T-cell (primary cell): ENCODE results near the gene ACSS3. TPM values are rescaled to one million over a fixed set of nuclear protein-coding genes. Genes with fewer than 3 reads are reported as not detected.

ENCODE experiments used
- ATAC-seq, 4 experiments: fragments of 200-7000 bp in 3 of 4; fragments of 150-1000 bp in 1 of 4; cut with Tn5 transposase; replicated peaks in 1 of 4; 1 replicate in 3 of 4; 2 replicates in 1 of 4; pipeline ENCODE4 v1.10.0; 2021; ENCODE audit warnings: moderate library complexity in 3 of 4, mild to moderate bottlenecking in 2 of 4, moderate number of reproducible peaks in 1 of 4
- CTCF ChIA-PET, 2 donors: fragments of 300-600 bp; sonication (Branson Sonifier 250); formaldehyde crosslinking; loops; one replicate each; lab custom pipeline; 2022; ENCODE audit warnings: antibody characterized with exemption in 2 of 2; lab: Charles Lee
- POLR2A ChIA-PET, 2 donors: fragments of 300-600 bp; sonication (Branson Sonifier 250); formaldehyde crosslinking; loops; one replicate each; lab custom pipeline; 2022; ENCODE audit warnings: antibody characterized with exemption in 2 of 2; lab: Charles Lee
- DNase-seq, 35 experiments: peaks; one replicate each; pipeline versions ENCODE4 v3.0.0 to v3.0.0-alpha.2; 2013 to 2023
- H3K27ac ChIP-seq: one replicate; pipeline ENCODE4 v1.5.1; 2013; ENCODE audit warnings: low read length
- H3K27me3 ChIP-seq, 2 experiments: replicated peaks in 1 of 2; 1 replicate in 1 of 2; 2 replicates in 1 of 2; pipeline versions ENCODE4 v1.6.1 to v1.7.0; 2013; ENCODE audit warnings: low read length in 1 of 2, mixed read lengths in 1 of 2; ENCODE audit not compliant: control insufficient read depth in 2 of 2, insufficient read depth in 2 of 2; ENCODE audit errors: extremely low read depth in 1 of 2
- H3K36me3 ChIP-seq, 2 donors: 1 replicate in 1 of 2; 2 replicates in 1 of 2; pipeline versions ENCODE4 v1.6.1 to v1.7.0; 2013; ENCODE audit warnings: low read length in 1 of 2; ENCODE audit not compliant: control insufficient read depth in 2 of 2, insufficient read depth in 1 of 2; ENCODE audit errors: extremely low read depth in 1 of 2
- H3K4me1 ChIP-seq, 2 experiments: 1 replicate in 1 of 2; 2 replicates in 1 of 2; pipeline versions ENCODE4 v1.6.1 to v1.7.0; 2013; ENCODE audit warnings: low read length in 2 of 2, mixed read lengths in 1 of 2; ENCODE audit not compliant: insufficient read depth in 2 of 2, control insufficient read depth in 1 of 2; ENCODE audit errors: extremely low read depth in 1 of 2
- H3K4me3 ChIP-seq, 2 donors: 1 replicate in 1 of 2; 2 replicates in 1 of 2; pipeline versions ENCODE4 v1.5.1 to v1.7.0; 2013; ENCODE audit warnings: mild to moderate bottlenecking in 2 of 2, low read length in 1 of 2, moderate library complexity in 1 of 2; ENCODE audit not compliant: control insufficient read depth in 1 of 2; ENCODE audit errors: extremely low read depth in 1 of 2
- H3K9me3 ChIP-seq: 2 replicates; pipeline ENCODE4 v1.7.0; 2013
- H3K27ac Mint-ChIP-seq, 2 donors: one replicate each; pipeline ENCODE4 v1.8.0; 2020 to 2021; ENCODE audit warnings: mild to moderate bottlenecking in 2 of 2, mixed read lengths in 2 of 2
- H3K27me3 Mint-ChIP-seq, 2 donors: one replicate each; pipeline ENCODE4 v1.8.0; 2021 to 2022; ENCODE audit warnings: mixed read lengths in 2 of 2
- H3K36me3 Mint-ChIP-seq: one replicate; pipeline ENCODE4 v1.8.0; 2021; ENCODE audit warnings: mixed read lengths
- H3K4me1 Mint-ChIP-seq, 3 donors: one replicate each; pipeline ENCODE4 v1.8.0; 2020 to 2022; ENCODE audit warnings: mixed read lengths in 3 of 3, mild to moderate bottlenecking in 1 of 3
- H3K4me3 Mint-ChIP-seq, 3 donors: one replicate each; pipeline ENCODE4 v1.8.0; 2020 to 2022; ENCODE audit warnings: mild to moderate bottlenecking in 3 of 3, mixed read lengths in 3 of 3, moderate library complexity in 3 of 3
- H3K9me3 Mint-ChIP-seq, 3 donors: one replicate each; pipeline ENCODE4 v1.8.0; 2020 to 2022; ENCODE audit warnings: mixed read lengths in 3 of 3
- WGBS: methylation state at CpG from one replicate; pipeline ENCODE4 v1.1.5; 2013; ENCODE audit warnings: missing lambda C conversion rate; ENCODE audit not compliant: insufficient coverage; 5-methylcytosine and 5-hydroxymethylcytosine counted together
- total RNA-seq, 35 experiments: library from RNA in 6 of 35; stranded (reverse) in 6 of 35; fragments of 120-200 nt in 1 of 35; gene quantifications; one replicate each; pipeline versions ENCODE4 v1.2.1 to v1.2.4 and lab custom pipeline; 2013 to 2026

The ACSS3 gene
- total RNA-seq, 5 donors from 2014 or later (not counting 1 experiment from before 2014, with no cell fraction given), result 0.13 to 0.41 TPM; not detected in 3

- Histone ChIP-seq H3K4me3 (no peak overlapping the region), H3K4me1 (no peaks in the 10 kb centered on the region), H3K27me3 (no peaks in the 10 kb centered on the region), H3K9me3 (no peaks in the 10 kb centered on the region), H3K36me3 (no peaks in the 10 kb centered on the region), H3K27ac (no peak overlapping the region)
- H3K27ac Mint-ChIP-seq, result no peak overlapping the region
- no peak overlapping the region for H3K4me3 Mint-ChIP-seq
- no peaks in the 10 kb centered on the region for H3K36me3 Mint-ChIP-seq
- ATAC-seq (no peak), DNase-seq (no peak)
- no peaks in the 10 kb centered on the region for H3K27me3 Mint-ChIP-seq
- ChIA-PET CTCF (no interaction called here), POLR2A (no interaction called here)
- H3K4me1 Mint-ChIP-seq, result no peaks in the 10 kb centered on the region
- H3K9me3 Mint-ChIP-seq, result peaks cover 0 to 9% (median 5%) of the 10 kb centered on the region in 3 donors
- 20% methylated on average over 1 of the region's 3 CpGs for WGBS
These were observed 125.9 kb downstream of the ACSS3 start for GRCh38 chr12:81203671-81204204.

DNA sequence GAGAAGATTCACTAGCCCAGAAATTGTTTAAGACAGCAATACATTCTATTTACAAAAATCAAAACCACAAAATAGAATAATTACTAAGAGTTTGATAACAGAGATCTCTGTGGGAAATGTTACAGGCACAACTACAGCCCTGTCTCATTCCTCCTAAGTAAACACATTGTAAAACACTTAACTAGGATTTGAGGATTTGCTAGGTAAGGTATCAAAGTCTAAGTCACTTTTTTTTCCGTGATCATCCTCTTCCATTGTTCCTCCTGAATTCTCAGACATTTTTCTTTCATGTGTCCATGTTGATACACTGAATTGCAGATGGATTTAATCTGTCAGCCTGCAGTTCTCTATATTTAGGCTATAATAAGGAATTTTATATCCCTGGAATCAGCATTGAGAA is 127.5 kb downstream of the ACSS3 start:
- no peaks in the 10 kb centered on the region for H3K4me1 ChIP-seq
- Mint-ChIP-seq H3K27me3 (no peaks in the 10 kb centered on the region), H3K4me1 (no peaks in the 10 kb centered on the region), H3K27ac (no peak overlapping the region), H3K36me3 (no peaks in the 10 kb centered on the region), H3K4me3 (no peak overlapping the region), H3K9me3 (peaks cover 0 to 9% (median 5%) of the 10 kb centered on the region in 3 donors)
- H3K9me3 ChIP-seq, result no peaks in the 10 kb centered on the region
- no peak overlapping the region for H3K4me3 ChIP-seq
- ChIA-PET CTCF (no interaction called here), POLR2A (no interaction called here)
- no peaks in the 10 kb centered on the region for H3K36me3 ChIP-seq
- DNase-seq, result no peak
- H3K27me3 ChIP-seq, result no peaks in the 10 kb centered on the region
- H3K27ac ChIP-seq, result no peak overlapping the region
- ATAC-seq, result no peak
- WGBS, result no CpG with 5 or more reads among the region's 1 CpG

- ATAC-seq, result no peak
- peaks cover 0 to 9% (median 5%) of the 10 kb centered on the region in 3 donors for H3K9me3 Mint-ChIP-seq
- WGBS, result 80% methylated on average over 1 of the region's 2 CpGs
- no peak overlapping the region for H3K27ac Mint-ChIP-seq
- H3K4me1 Mint-ChIP-seq, result no peaks in the 10 kb centered on the region
- H3K27me3 Mint-ChIP-seq, result no peaks in the 10 kb centered on the region
- H3K27me3 ChIP-seq, result no peaks in the 10 kb centered on the region
- ChIA-PET CTCF (no interaction called here), POLR2A (no interaction called here)
- H3K4me1 ChIP-seq, result no peaks in the 10 kb centered on the region
- DNase-seq, result no peak
- H3K27ac ChIP-seq, result no peak overlapping the region
- H3K36me3 Mint-ChIP-seq, result no peaks in the 10 kb centered on the region
- H3K9me3 ChIP-seq, result no peaks in the 10 kb centered on the region
- H3K36me3 ChIP-seq, result no peaks in the 10 kb centered on the region
- H3K4me3 Mint-ChIP-seq, result no peak overlapping the region
- no peak overlapping the region for H3K4me3 ChIP-seq
These were observed 128.6 kb downstream of the ACSS3 start for GRCh38 chr12:81206429-81206828.

DNA sequence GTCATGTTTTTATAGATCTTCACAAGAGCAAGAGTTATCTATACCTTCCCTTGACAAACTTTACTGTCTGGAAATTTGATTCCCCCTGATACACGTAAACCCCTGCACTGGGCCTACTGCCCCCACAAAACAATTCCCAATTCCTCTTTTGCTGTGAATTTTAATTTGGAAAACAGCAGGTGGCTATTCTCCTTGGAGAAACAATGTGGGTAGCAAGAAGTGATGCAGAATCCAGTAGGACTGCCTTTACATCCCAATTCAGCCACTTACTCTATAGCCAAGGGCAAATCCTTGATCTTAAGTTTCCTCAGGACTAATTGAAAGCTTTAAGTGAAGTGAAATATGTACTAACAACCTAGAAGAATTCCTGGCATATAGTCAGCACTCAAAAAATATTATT is 129.3 kb downstream of the ACSS3 start:
- Histone ChIP-seq H3K4me3 (no peak overlapping the region), H3K27ac (no peak overlapping the region), H3K4me1 (no peaks in the 10 kb centered on the region), H3K36me3 (no peaks in the 10 kb centered on the region), H3K9me3 (no peaks in the 10 kb centered on the region), H3K27me3 (no peaks in the 10 kb centered on the region)
- ChIA-PET CTCF (no interaction called here), POLR2A (no interaction called here)
- ATAC-seq (no peak), DNase-seq (no peak)
- Mint-ChIP-seq H3K4me3 (no peak overlapping the region), H3K27me3 (no peaks in the 10 kb centered on the region), H3K27ac (no peak overlapping the region), H3K4me1 (no peaks in the 10 kb centered on the region), H3K9me3 (peaks cover 5 to 9% (median 6%) of the 10 kb centered on the region in 3 donors), H3K36me3 (no peaks in the 10 kb centered on the region)
- WGBS, result no CpG with 5 or more reads among the region's 1 CpG

DNA sequence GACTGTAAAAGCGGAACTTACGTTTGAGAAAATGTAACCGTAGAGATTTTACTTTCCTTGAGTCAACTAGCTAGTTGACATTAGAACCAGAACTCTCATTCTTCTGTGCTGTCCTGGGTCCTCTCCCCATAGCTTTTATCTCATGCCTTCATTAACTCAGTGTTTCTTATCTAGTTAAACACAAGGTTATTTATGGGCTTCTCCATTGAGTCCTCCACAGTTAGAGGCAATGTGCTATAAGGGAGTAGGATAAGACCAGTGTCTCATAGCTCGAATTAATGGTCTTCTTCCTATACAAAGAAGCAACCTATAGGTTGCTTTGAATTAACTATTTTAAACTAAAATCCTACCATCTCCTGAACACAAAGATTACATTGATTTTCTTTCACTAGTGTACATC is 129.8 kb downstream of the ACSS3 start:
- ATAC-seq (no peak), DNase-seq (no peak)
- Histone ChIP-seq H3K27me3 (no peaks in the 10 kb centered on the region), H3K4me3 (no peak overlapping the region), H3K9me3 (no peaks in the 10 kb centered on the region), H3K4me1 (no peaks in the 10 kb centered on the region), H3K27ac (no peak overlapping the region), H3K36me3 (no peaks in the 10 kb centered on the region)
- CTCF ChIA-PET, result no interaction called here
- H3K36me3 Mint-ChIP-seq, result no peaks in the 10 kb centered on the region
- H3K27me3 Mint-ChIP-seq, result no peaks in the 10 kb centered on the region
- POLR2A ChIA-PET, result no interaction called here
- WGBS, result no CpG with 5 or more reads among the region's 4 CpGs
- H3K9me3 Mint-ChIP-seq, result peaks cover 5 to 9% (median 8%) of the 10 kb centered on the region in 3 donors
- H3K4me1 Mint-ChIP-seq, result no peaks in the 10 kb centered on the region
- no peak overlapping the region for H3K27ac Mint-ChIP-seq
- H3K4me3 Mint-ChIP-seq, result no peak overlapping the region

- POLR2A ChIA-PET, result no interaction called here
- no peak overlapping the region for H3K27ac ChIP-seq
- no peaks in the 10 kb centered on the region for H3K36me3 ChIP-seq
- H3K4me1 ChIP-seq, result no peaks in the 10 kb centered on the region
- Mint-ChIP-seq H3K27me3 (no peaks in the 10 kb centered on the region), H3K36me3 (no peaks in the 10 kb centered on the region), H3K4me3 (no peak overlapping the region), H3K4me1 (no peaks in the 10 kb centered on the region), H3K27ac (no peak overlapping the region), H3K9me3 (peaks cover 5 to 12% (median 8%) of the 10 kb centered on the region in 3 donors)
- WGBS, result 27% methylated on average over 2 of the region's 9 CpGs
- CTCF ChIA-PET, result no interaction called here
- H3K4me3 ChIP-seq, result no peak overlapping the region
- ATAC-seq, result no peak
- H3K27me3 ChIP-seq, result no peaks in the 10 kb centered on the region
- no peak for DNase-seq
- no peaks in the 10 kb centered on the region for H3K9me3 ChIP-seq
These were observed 130.5 kb downstream of the ACSS3 start for GRCh38 chr12:81208187-81208911.
